Fibroblast of lung (primary cell): ENCODE measurements around the gene ARRDC4. TPM values are rescaled to one million over a fixed set of nuclear protein-coding genes. Genes with fewer than 3 reads are reported as not detected.

ENCODE experiments used
- DNase-seq, 2 donors: peaks; one replicate each; pipeline versions ENCODE4 v3.0.0 to v3.0.0-alpha.2; 2010; ENCODE audit warnings: low read depth in 2 of 2
- H2AFZ ChIP-seq: 2 replicates; pipeline ENCODE4 v1.5.1; 2012; ENCODE audit warnings: low read length, control low read depth, inconsistent platforms
- H3K27ac ChIP-seq: 2 replicates; pipeline ENCODE4 v1.5.1; 2011; ENCODE audit warnings: low read length, control low read depth; ENCODE audit not compliant: insufficient read depth
- H3K27me3 ChIP-seq: 2 replicates; pipeline ENCODE4 v1.5.1; 2011; ENCODE audit warnings: mild to moderate bottlenecking, low read length; ENCODE audit not compliant: control insufficient read depth, insufficient read depth
- H3K36me3 ChIP-seq: 2 replicates; pipeline ENCODE4 v1.5.1; 2011; ENCODE audit warnings: low read length; ENCODE audit not compliant: control insufficient read depth, insufficient read depth
- H3K4me1 ChIP-seq: 2 replicates; pipeline ENCODE4 v1.5.1; 2011; ENCODE audit warnings: low read length; ENCODE audit not compliant: control insufficient read depth, insufficient read depth; ENCODE audit errors: extremely low read depth
- H3K4me2 ChIP-seq: 2 replicates; pipeline ENCODE4 v1.5.1; 2011; ENCODE audit warnings: low read length, control low read depth; ENCODE audit not compliant: insufficient read depth; ENCODE audit errors: extremely low read depth
- H3K4me3 ChIP-seq, 4 experiments: fragments of 200-600 bp in 1 of 4; sonication (generic) in 1 of 4; replicated peaks in 1 of 4; 2 replicates each; pipeline ENCODE4 v1.5.1; 2011 to 2016; ENCODE audit warnings: low read length in 4 of 4, low read depth in 3 of 4, mild to moderate bottlenecking in 3 of 4, control low read depth in 2 of 4, inconsistent platforms in 1 of 4, mixed read lengths in 1 of 4; ENCODE audit not compliant: insufficient read depth in 1 of 4; ENCODE audit errors: control extremely low read depth in 1 of 4
- H3K79me2 ChIP-seq: 2 replicates; pipeline ENCODE4 v1.5.1; 2012; ENCODE audit warnings: mild to moderate bottlenecking, low read length, inconsistent platforms; ENCODE audit not compliant: control insufficient read depth, insufficient read depth
- H3K9ac ChIP-seq: 2 replicates; pipeline ENCODE4 v1.5.1; 2011; ENCODE audit warnings: mild to moderate bottlenecking, low read length, control low read depth; ENCODE audit not compliant: insufficient read depth
- H3K9me3 ChIP-seq: 2 replicates; pipeline ENCODE4 v1.5.1; 2012; ENCODE audit warnings: low read depth, low read length; ENCODE audit not compliant: control insufficient read depth, insufficient read depth
- H4K20me1 ChIP-seq: 2 replicates; pipeline ENCODE4 v1.5.1; 2011; ENCODE audit warnings: low read length; ENCODE audit not compliant: control insufficient read depth, insufficient read depth; ENCODE audit errors: extremely low read depth
- EZH2 ChIP-seq: IDR thresholded peaks from 2 replicates; pipeline ENCODE4 v1.5.1; 2012; ENCODE audit warnings: low read length, control low read depth, mild to moderate bottlenecking; ENCODE audit errors: missing control alignments
- polyA plus RNA-seq, 2 donors: library from polyadenylated mRNA; depleted of rRNA in 1 of 2; stranded (reverse) in 1 of 2; unstranded in 1 of 2; fragments of >200 nt; gene quantifications; 2 replicates each; pipeline ENCODE4 v1.2.1, GENCODE V29; 2011 to 2012; ENCODE audit warnings: missing spikeins in 1 of 2
- total RNA-seq: library from RNA; depleted of rRNA; stranded (reverse); fragments of >200 nt; gene quantifications from 2 replicates; pipeline ENCODE4 v1.2.1, GENCODE V29; 2014
- TF ChIP-seq, protein P1 (sequence below), 2 donors: IDR thresholded peaks in 1 of 2; conservative IDR thresholded peaks in 1 of 2; 1 replicate in 1 of 2; 2 replicates in 1 of 2; pipeline ENCODE4 v1.5.1; 2011 to 2012; ENCODE audit warnings: low read length in 2 of 2, control low read depth in 1 of 2, inconsistent platforms in 1 of 2, low read depth in 1 of 2, mild to moderate bottlenecking in 1 of 2

Gene ARRDC4
- total and polyA plus RNA-seq, 2 donors (not counting 1 experiment from before 2014, with no cell fraction given), result 27.3 to 39.8 TPM

DNA sequence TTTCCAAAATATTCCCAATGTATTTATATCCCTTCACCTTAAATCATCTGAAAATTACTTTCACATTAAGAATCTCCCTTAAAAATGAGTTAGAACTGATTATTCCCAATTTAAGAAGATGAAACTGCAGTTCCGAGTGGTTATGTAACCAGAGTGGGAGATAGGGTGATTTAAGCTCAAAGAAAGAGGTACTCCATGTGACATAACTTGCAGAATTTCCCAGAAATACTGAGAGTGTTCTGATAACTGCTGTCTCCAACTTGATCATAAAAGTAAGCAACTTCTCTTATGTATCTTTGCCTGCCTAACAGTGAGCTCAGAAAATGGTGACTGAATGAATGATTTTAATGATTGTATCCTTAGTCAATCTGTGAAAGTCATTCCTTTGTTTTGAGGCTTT lies 32.3 kb downstream of the ARRDC4 start:
- Histone ChIP-seq H3K4me1 (no peaks in the 10 kb centered on the region), H3K4me3 (no peak overlapping the region), H3K9ac (no peak overlapping the region), H2AFZ (no peak overlapping the region), H3K27ac (no peak overlapping the region), H3K27me3 (no peaks in the 10 kb centered on the region), H3K9me3 (no peaks in the 10 kb centered on the region), H3K36me3 (no peaks in the 10 kb centered on the region), H3K4me2 (no peak overlapping the region), H3K79me2 (no peaks in the 10 kb centered on the region), H4K20me1 (no peaks in the 10 kb centered on the region)
- no peak for DNase-seq
- TF ChIP-seq, protein P1, sequence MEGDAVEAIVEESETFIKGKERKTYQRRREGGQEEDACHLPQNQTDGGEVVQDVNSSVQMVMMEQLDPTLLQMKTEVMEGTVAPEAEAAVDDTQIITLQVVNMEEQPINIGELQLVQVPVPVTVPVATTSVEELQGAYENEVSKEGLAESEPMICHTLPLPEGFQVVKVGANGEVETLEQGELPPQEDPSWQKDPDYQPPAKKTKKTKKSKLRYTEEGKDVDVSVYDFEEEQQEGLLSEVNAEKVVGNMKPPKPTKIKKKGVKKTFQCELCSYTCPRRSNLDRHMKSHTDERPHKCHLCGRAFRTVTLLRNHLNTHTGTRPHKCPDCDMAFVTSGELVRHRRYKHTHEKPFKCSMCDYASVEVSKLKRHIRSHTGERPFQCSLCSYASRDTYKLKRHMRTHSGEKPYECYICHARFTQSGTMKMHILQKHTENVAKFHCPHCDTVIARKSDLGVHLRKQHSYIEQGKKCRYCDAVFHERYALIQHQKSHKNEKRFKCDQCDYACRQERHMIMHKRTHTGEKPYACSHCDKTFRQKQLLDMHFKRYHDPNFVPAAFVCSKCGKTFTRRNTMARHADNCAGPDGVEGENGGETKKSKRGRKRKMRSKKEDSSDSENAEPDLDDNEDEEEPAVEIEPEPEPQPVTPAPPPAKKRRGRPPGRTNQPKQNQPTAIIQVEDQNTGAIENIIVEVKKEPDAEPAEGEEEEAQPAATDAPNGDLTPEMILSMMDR (conservative IDR thresholded peaks at IDR 0.05 in 1 of 2, IDR thresholded peaks at IDR 0.05 in 1 of 2; ENCODE audit: low read depth in 1 of 2, low read length in 2 of 2), result no peak

DNA sequence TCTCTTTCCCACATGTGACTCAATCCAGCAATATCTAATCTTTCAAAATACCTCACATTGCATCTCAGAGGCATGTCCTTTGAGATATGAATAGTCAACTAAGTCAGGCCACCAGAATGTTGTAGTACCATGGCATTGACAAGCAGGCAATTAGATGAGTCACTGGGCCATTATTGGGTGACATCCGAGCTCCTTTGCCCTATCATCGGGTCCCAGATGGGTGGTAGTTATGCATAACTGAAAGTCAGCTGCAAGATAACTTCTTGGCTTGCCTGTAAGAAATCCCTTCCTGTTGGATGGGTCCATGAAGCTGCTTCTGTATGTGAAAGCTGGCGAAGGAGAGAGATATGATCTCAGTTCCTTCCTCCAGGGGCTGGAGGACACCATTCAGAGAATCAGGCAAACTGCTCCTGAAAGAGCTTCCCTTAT lies 32.8 kb downstream of the ARRDC4 start:
- DNase-seq, result peak in 1 of 2 donors; percentile 29
- H3K27me3 ChIP-seq, result no peaks in the 10 kb centered on the region
- H3K79me2 ChIP-seq, result no peaks in the 10 kb centered on the region
- H3K4me1 ChIP-seq, result no peaks in the 10 kb centered on the region
- H3K4me2 ChIP-seq, result no peak overlapping the region
- no peaks in the 10 kb centered on the region for H3K9me3 ChIP-seq
- H2AFZ ChIP-seq, result no peak overlapping the region
- no peak overlapping the region for H3K27ac ChIP-seq
- H3K36me3 ChIP-seq, result no peaks in the 10 kb centered on the region
- TF ChIP-seq, protein P1 (conservative IDR thresholded peaks at IDR 0.05 in 1 of 2, IDR thresholded peaks at IDR 0.05 in 1 of 2; ENCODE audit: low read depth in 1 of 2, low read length in 2 of 2), result no peak
- TF ChIP-seq EZH2, result no peak
- H4K20me1 ChIP-seq, result no peaks in the 10 kb centered on the region
- H3K9ac ChIP-seq, result no peak overlapping the region
- H3K4me3 ChIP-seq, result no peak overlapping the region

DNA sequence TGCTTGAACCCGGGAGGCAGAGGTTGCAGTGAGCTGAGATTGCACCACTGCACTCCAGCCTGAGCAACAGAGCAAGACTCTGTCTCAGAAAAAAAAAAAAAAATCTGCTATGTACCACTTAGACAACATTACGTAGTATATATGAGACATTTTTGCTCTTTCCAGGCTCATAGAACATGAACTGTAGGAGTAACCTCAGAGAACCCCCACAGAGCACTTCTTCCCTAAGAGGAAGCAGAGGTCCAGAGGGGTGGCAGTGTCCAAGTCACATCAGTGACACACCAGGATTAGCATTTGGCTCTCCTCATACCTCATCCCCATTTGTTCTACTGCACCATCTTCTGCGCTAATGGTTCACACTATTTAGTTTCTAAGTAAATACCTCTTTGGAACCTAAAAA lies 33.7 kb downstream of the ARRDC4 start:
- no peak overlapping the region for H3K4me3 ChIP-seq
- no peaks in the 10 kb centered on the region for H3K4me1 ChIP-seq
- no peaks in the 10 kb centered on the region for H3K27me3 ChIP-seq
- no peaks in the 10 kb centered on the region for H3K79me2 ChIP-seq
- no peak overlapping the region for H3K27ac ChIP-seq
- H3K9ac ChIP-seq, result no peak overlapping the region
- H4K20me1 ChIP-seq, result no peaks in the 10 kb centered on the region
- TF ChIP-seq EZH2, result no peak
- TF ChIP-seq, protein P1 (conservative IDR thresholded peaks at IDR 0.05 in 1 of 2, IDR thresholded peaks at IDR 0.05 in 1 of 2; ENCODE audit: low read depth in 1 of 2, low read length in 2 of 2), result no peak
- no peaks in the 10 kb centered on the region for H3K36me3 ChIP-seq
- no peak overlapping the region for H3K4me2 ChIP-seq
- H3K9me3 ChIP-seq, result no peaks in the 10 kb centered on the region
- no peak overlapping the region for H2AFZ ChIP-seq
- no peak for DNase-seq
